ENCODE results near the gene IZUMO1R.
"Not testable (repeated sequence)": the region's sequence is repeated elsewhere in the genome, so short reads cannot be mapped to it uniquely, and the experiment has no call there.

IZUMO1R gene

DNA sequence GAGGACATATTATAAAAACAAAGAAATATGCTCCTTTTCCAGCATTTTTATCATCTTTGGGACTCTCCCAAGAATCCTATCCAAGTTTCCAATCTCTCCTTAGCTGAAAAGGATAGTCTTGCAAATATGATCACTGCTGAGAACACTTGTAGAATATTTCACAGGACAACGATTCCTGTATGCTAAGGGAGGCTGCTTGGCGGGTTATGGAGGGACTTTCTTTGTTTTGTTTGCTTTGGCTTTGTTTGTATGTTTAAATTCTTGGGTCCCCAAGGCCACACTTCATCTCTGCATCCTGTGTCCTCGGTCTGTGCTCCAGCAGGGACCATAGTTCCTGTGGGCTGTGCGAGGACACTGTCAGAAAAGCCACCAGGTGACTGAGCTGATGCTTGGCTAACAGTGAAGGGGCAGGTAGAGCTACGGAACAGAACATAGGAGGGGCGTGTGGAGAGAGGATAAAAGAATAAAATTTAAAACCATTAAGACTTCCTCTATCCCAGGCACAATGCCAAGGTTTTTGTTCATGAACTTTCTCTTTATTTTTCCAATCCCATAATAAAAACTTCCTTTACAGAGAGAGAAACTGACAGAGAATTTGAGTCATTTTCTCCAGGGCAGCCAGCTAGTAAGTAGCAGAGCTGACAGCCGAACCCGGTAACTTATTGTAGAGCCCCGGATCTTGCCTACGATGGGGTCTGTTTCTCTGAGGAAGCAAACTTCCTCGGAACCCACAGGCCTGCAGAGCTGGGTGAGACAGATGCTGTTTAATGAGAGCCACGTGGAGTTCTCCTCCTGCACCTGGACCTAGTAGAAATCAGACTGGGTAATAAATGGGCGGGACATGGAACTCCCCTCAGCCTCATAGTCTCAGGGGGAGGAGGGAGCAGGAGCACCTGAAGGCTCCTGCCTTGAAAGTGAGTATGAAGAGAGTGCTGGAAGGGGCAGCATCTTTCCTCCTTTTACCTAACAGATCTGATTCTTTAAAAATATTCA is at the start of gene IZUMO1R:
IZUMO1R (plus strand) TSS at position 615 of the 993 bp plus-strand sequence. CDS start 1,057 bp downstream, outside the sequence.
- no peak for DNase-seq

- DNase-seq, result no peak
Measured at GRCh38 chr11:94271885-94272372, 32.5 kb upstream of the IZUMO1R start.

- no peak for DNase-seq
Measured at GRCh38 chr11:94272738-94273313, 31.6 kb upstream of the IZUMO1R start.

DNA sequence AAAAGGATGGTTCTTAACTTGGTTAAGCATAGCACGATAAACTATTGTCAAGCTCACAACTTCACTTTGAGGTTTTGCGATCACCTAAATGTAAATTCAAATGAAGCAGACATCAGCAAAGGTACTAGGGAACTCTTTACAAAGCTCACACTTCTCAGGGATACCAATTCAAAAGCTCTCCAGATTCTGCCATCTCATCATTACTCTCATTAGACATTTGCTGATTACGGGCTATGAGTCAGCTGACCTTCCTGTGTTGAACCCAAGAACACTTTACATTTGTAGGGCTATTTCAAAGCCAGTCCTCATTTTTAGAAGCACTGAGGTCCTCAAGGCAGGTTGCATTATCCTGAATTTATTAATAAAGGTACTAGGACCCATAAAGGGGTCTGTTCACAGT is 28.4 kb upstream of the IZUMO1R start:
- no peak for DNase-seq

DNA sequence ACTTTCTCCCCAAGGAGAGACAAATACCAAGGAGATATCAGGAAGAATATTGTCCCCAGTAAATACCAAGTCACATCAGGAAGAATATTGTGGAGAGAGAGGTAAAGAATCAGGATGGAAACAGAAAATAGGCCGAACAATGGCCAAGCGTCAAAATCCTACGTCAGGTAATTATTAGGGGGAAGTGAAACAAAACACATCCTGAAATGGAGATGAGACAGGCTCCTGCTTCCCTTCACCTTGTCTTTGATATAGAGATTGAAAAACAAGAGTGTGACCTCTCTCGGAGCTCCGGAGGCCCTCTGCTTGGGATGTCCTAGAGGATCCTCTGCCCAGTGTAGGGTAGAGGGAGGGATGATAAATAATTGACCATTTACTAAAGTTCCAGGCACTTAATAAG is 27.4 kb upstream of the IZUMO1R start:
- no peak for DNase-seq

DNA sequence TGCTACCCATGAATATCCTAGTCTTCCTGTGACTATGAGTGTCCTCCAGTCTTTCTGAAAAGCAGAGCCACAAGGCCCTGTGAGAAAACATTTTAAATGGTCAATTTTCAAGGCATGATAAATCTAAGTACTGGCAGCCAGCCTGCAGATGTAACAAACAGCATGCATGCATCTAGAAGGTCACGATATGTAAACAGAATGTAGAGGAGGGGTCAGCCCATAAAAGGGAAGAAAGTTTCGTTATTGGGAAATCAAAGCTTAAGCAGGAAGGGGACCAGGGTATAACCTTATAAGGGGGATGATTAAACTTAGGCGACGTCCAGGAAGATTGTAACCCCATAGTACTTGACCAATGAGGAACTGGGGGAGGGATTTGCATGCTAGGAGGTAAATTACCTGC is 26.2 kb upstream of the IZUMO1R start:
- not testable (repeated sequence) for DNase-seq

- no peak for DNase-seq
Measured at GRCh38 chr11:94279996-94280395, 24.4 kb upstream of the IZUMO1R start.

- DNase-seq, result no peak
Measured at GRCh38 chr11:94281324-94281723, 23.1 kb upstream of the IZUMO1R start.

DNA sequence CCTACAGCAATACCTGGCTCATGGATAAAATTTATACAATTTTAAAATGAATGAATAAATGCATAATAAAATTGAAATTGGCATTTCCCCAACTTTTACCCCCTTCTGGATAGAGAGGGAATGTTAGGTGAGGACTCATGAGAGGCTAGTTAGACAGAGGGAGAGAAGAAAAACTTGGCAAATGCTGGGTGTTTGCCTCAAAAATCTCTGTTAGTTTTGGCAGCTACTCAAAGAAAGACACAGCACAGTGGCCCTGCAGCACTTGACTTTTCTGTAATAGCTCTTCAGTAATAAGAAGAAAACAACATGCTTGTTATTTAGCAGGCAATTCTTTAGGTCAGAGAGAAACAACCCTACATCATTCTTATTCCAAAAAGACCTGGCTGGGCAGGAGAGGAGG is 20.7 kb upstream of the IZUMO1R start:
- DNase-seq, result no peak

GRCh38 chr11:94295534-94295933 is 8.8 kb upstream of the IZUMO1R start:
- DNase-seq, result no peak

- no peak for DNase-seq
Measured at GRCh38 chr11:94297985-94298576, 6.3 kb upstream of the IZUMO1R start.

DNA sequence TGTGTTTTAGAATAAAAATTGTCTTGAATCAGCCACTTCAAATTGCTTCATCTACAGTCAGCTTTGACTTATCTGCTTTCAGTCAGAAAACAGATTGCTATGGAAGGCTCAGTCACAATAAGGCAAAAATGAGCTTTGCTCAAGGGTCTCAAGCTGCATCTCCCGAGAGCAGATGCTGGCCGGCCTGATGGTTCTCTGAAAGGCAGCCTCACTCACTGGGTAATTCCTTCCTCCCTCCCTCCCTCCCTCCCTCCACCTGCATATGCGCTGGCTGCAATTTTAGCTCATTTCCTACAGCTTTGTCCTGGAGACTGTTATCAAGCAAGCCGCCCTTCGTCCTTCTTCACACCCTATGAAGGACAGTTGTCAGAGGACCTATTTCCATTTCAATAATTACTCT is 1.6 kb upstream of the IZUMO1R start:
- DNase-seq, result no peak

GRCh38 chr11:94305146-94305545 is 766 bp downstream of the IZUMO1R start:
- no peak for DNase-seq

DNA sequence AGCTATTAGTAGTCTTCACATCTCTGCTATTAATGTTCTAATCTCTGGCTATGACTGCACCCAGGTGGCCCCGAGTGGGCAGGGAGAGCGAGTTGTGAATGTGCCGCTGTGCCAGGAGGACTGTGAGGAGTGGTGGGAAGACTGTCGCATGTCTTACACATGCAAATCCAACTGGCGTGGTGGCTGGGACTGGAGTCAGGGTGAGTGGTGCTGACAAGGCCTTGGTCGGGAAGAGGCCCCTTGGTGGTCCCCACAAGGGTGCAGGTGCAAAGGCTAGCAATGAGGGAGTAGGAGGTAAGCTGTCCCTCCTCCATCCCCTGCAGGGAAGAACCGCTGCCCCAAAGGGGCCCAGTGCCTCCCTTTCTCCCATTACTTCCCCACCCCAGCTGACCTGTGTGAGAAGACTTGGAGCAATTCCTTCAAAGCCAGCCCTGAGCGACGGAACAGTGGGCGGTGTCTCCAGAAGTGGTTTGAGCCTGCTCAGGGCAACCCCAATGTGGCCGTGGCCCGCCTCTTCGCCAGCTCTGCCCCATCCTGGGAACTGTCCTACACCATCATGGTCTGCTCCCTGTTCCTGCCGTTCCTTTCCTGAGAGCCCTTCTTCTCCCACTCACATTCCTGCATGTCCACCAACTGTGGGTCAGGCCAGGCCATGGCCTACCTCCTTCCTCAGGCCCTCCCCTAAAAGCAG is 2.9 kb downstream of the IZUMO1R start:
- no peak for DNase-seq

DNA sequence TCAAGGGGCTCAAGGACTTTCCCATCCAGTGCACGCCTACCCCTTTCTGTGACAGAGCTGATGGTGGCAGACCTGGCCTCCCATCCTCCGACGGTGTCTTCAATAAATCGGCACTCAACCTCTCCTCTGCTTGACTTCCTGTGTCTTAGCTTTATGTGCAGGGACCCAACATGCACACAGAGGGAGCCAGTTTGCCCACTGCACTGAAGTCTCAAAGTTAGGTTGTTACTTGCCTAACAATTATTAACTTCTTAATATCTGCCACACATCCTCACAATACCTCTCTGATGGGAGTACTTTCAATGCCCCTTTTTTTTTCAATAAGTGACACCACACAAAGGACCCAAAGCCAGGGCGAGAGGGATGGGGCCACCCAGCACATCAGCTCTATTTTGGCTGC is 3.6 kb downstream of the IZUMO1R start:
- DNase-seq, result no peak

DNA sequence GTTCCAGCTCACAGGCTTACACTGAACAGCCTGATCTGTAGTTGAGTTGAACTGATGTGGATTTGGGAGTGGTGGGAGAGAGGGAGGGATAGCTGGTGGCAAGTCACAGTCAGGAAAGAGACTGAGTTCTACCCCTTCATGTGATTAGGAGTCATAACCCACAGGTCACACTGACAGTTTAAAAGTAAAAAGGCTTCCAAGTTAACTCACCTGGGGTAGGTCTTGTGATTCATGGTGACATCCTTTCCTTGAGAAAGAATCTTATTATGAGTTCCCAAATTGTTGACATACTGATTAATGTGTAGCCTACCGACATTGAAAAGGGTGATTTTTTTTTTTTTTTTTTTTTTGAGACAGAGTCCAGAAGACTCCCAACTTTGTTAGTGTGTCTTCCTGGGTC is 5.4 kb downstream of the IZUMO1R start:
- DNase-seq, result no peak

DNA sequence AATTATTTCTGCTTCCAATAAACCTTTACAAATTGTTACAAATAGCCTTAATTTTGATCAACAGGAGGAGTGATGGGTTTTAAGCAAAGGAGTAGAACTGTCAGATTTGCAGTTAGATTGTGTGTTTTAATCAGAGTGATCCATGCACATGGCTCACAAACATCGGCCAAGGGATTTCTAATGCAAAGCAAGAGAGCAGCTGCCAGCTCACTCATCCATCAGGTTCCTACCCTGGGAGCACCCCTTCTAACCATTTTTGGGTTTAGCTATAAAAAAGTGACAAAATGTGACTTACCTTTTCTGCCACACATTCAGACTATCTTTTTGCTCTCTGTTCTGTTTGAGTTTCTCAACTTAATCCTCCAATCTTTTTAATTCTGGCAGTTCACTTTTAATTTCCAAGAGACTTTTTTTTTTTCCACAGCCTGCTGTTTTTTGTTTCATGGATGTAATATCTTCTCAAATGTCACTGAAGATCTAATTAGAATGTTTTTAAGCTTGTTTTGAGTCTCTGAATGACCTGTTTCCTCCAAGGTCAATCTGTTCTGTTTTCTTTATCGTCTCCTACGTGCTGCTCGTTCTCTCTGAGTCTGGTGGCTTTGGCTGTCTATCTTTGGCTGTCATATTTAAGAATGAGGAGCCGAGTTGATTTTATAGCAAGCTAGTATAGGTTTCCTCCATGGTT is 6.0 kb downstream of the IZUMO1R start:
- no peak for DNase-seq

DNA sequence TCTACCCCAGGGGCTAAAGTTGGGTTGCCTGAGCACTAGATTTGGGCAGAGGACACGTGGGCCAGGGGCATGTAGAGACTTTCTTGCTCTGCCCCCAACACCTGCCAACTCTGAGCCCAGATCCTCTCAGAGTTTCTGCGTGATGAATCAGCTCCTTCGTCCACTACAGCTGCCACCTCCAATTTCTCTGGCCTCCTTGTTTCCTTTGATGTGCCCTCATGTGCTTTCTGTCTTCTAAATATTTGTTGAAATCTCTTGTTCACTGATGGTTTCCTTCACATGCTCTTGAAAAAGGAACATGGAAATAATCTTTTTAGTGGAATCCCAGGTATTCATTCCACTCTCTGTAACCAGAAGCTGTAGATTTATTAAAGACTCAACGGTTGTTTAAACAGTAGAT is 8.0 kb downstream of the IZUMO1R start:
- no peak for DNase-seq

DNA sequence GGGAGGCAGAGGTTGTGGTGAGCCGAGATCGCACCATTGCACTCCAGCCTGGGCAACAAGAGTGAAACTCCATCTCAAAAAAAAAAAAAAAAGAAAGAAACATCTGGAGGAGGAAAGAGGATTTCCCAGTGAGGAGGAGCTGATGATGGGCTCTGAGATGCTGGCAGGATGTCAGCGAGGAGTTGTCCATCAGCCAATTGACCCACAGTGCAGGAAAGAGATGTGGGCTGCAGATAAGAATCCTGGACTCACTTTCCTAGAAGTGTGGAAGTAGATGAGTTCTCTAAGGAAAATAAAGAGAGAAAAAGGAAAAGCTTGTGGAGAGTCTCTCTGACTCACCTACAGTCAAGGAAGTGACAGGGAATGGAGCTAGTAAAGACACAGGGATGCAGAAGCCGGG is 9.7 kb downstream of the IZUMO1R start:
- no peak for DNase-seq

GRCh38 chr11:94315664-94316063 is 11.3 kb downstream of the IZUMO1R start:
- DNase-seq, result no peak

GRCh38 chr11:94322501-94322900 is 18.1 kb downstream of the IZUMO1R start:
- DNase-seq, result no peak

DNA sequence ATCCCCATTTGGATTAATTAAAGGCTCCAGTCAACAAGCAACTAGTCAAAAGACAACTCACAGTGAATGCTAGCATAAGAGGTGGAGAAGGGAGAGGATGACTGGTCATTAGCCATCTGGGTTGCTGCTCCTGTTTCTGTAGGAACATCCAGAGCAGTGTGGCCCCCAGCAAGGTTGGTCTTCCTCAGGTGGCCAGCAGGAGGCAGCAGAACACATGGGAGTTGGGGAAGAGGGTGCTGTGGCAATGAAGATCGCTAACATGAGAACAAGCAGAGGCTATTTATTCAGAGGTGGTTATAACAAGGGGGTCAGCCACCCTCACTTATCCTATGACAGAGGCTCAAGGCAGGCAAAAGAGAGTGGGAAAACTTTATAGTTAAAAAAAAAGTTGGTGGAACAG is 21.3 kb downstream of the IZUMO1R start:
- DNase-seq, result peak; percentile 54

- peak; percentile 64 for DNase-seq
Measured at GRCh38 chr11:94326947-94327346, 22.6 kb downstream of the IZUMO1R start.
